Jurkat, Clone E6-1 (cell line): Measurements from ENCODE around the gene GPR82. TPM values are rescaled to one million over a fixed set of nuclear protein-coding genes. Genes with fewer than 3 reads are reported as not detected.
"Not testable (repeated sequence)": the region's sequence is repeated elsewhere in the genome, so short reads cannot be mapped to it uniquely, and the experiment has no call there.

ENCODE experiments used
- DNase-seq: peaks from one replicate; pipeline ENCODE4 v3.0.0-alpha.2; 2011; ENCODE audit warnings: low read depth, low spot score
- H3K4me3 ChIP-seq: 2 replicates; pipeline ENCODE4 v1.5.1; 2011; ENCODE audit warnings: mild to moderate bottlenecking, low read length, control low read depth, moderate library complexity
- polyA plus RNA-seq: library from polyadenylated mRNA; unstranded; fragments of >200 nt; gene quantifications from one replicate; pipeline ENCODE4 v1.2.1, GENCODE V29; 2012; ENCODE audit warnings: missing spikeins; ENCODE audit not compliant: insufficient read length, insufficient read depth

GPR82 gene, protein sequence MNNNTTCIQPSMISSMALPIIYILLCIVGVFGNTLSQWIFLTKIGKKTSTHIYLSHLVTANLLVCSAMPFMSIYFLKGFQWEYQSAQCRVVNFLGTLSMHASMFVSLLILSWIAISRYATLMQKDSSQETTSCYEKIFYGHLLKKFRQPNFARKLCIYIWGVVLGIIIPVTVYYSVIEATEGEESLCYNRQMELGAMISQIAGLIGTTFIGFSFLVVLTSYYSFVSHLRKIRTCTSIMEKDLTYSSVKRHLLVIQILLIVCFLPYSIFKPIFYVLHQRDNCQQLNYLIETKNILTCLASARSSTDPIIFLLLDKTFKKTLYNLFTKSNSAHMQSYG
- polyA plus RNA-seq = not detected

DNA sequence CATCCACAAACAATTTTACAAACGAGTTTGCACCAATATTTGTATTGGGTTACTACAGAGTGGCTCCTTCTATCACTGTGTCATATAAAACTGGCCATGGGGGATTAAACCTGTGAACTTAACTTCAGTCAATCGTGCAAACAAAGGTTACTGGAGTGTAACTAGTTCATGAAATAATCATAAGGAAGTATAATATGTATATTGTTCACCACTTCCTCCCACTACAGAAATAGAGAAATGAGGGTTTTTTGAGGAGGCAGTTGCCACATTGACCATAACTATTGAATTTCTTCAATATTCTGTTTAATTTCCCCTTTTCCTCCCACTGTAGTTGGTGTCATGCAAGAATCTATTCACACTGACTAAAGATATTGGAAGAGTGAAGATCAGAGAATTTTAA, at the start of gene GPR82:
GPR82 (plus strand) TSS at position 356 of the 400 bp plus-strand sequence. CDS start 2,846 bp downstream, outside the sequence.
- H3K4me3 ChIP-seq = no peak within 1 kb of the TSS
- DNase-seq = no peak

DNA sequence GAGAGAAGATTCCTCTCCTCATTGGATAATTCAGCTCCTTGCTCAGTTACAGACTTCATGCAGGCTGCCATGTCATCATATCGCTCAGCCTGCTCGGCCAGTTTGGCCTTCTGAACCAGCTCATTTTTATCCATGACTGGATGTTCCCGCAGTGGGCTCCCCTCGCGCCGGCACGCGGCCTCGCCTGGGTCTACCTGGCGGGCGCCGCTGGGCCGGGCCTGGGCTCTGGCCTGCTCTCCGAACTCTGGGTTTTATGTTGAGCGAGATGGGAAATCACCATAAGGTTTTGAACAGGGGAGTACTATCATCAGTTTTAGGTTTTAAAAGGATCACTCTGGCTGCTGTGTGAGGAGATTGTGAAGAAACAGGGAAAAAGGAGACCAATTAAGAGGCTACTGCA, 47.6 kb upstream of the GPR82 start:
- DNase-seq, H3K4me3 ChIP-seq: not testable (repeated sequence)

DNA sequence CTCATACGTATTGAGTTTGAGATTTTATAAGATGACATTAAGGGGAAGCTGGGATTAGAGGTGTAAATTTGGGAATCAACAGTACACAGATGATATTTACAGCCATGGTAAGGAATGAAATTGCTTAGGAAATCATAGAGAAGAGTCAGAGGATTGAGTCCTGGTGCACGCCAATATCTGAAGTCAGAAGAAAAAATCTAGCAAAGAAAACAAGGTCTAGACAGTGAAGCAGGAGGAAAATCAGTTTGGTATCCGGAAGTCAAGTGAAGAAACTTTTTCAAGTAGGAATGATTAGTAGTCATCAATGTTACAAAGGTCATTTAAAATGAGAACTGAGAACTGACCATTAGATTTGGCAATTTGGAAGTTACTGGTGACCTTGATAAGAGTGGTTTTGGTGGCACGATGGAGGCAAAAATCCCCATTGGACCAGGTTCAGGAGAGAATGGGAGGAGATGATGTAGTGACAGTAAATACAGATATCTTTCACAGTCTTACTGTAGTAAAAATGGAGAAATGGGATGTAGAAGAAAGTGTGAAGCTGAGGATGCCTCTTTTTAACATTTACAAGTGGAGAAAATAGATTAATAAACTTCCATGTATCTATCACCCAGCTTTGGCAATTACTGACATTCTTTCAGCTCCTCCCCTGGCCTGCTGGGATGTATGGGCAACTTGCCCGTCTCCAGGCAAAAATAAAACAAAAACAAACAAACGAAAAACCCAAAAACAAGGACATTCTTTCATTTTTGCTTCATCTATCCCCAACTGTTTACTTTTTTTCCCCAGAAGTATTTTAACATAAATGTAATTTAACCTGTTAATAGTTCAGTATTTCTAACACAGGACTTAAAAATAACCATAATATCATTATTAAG, 46.6 kb upstream of the GPR82 start:
- no peak for DNase-seq
- no peak overlapping the region for H3K4me3 ChIP-seq

DNA sequence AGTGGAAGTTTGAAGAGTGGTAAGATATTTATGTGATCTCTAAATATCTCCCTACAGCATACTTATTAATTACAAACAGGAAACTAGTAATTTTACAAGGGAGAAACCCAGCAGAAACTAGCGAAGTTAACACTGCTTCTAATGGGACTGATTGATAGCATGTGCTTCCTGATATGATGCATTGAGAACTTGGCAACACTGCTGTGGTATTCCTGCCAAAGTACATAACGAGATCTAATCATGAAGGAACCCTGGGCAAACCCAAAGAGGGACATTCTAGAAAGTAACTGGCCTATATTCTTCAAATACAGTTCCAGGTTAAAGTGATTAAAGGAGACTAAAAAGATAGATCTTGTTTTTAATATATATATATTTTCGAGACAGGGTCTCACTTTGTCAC, 39.8 kb upstream of the GPR82 start:
- no peak overlapping the region for H3K4me3 ChIP-seq
- no peak for DNase-seq

DNA sequence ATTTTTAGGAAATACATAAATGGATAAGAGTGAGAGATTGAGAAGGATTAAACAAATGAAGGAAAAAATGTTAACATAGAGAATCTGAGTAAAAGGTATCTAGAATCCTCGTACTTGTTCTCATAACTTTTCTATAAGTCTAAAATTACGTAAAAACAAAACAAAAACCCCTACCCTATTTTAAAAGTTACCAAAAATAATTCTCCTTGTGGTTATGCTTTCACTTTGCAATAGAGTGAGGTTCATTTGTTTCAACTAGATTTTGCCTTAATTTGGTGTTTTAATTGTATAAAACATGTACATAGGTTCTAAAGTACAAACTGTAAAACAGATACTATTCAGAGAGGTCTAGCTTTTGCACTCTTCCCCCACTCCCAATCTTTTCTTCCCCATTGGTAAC, 39.0 kb upstream of the GPR82 start:
- no peak for DNase-seq
- no peak overlapping the region for H3K4me3 ChIP-seq

DNA sequence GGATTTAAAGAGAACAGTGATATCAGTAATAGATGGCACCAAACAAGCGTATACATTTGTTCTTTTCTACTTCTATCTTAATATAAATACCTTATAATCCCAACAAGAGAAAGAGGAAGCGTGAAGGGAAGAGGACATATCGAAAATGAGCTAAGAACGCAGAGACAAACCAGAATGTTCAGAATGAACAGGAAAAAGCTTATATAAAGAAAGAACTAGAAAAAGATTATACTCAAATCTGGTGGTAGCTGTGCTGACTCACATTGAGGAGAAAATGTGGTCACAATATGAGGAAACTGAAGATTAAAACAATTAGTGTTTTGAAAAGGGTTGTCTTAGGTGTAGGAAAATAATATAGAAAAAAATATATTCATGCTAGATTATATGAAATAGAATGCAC, 37.2 kb upstream of the GPR82 start:
- no peak for DNase-seq

DNA sequence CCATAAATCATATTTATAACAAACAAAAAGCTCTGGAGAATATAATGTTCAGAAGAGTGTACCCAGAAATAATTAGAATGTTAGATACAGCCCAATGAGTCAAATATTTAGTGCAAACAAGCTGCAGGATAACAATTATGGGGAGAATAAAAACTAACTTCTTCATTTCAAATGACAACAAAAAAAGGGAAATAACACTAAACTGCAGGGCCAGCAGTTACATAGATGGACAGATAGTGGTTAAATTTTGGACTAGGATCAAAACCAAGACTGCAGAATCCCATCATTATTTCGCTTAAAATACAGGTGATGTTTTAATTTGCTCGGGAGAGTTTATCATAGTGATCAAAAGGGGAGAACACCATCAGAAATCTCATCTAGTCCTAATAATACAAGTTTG, 35.8 kb upstream of the GPR82 start:
- no peak overlapping the region for H3K4me3 ChIP-seq
- no peak for DNase-seq

More for the DNA sequence above, 37.2 kb upstream of the GPR82 start:
- H3K4me3 ChIP-seq = no peak overlapping the region

DNA sequence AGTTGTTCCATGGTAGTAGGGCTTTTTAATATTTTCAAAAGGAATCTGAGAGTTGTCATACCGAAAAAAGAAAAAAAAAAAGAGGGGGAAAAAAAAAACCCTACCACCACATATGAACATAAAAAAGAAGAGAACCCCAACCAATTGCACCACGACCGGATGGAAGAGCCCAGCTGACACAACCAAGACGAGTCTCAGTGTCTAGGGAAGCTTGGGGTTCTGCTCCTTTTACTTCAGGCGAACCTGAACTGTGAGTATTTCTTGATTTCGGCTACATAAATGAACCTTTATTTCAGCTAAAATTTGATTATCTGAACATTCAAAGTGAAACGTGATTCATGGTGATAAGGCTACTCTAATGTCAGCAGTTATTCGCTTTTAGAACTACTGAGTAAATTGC, 35.1 kb upstream of the GPR82 start, which contains the start of gene GPR34:
GPR34 (plus strand) TSS at position 139 of the 400 bp plus-strand sequence. CDS start 6,661 bp downstream, outside the sequence.
- no peak within 1 kb of the TSS for H3K4me3 ChIP-seq
- peak; percentile 19 for DNase-seq

DNA sequence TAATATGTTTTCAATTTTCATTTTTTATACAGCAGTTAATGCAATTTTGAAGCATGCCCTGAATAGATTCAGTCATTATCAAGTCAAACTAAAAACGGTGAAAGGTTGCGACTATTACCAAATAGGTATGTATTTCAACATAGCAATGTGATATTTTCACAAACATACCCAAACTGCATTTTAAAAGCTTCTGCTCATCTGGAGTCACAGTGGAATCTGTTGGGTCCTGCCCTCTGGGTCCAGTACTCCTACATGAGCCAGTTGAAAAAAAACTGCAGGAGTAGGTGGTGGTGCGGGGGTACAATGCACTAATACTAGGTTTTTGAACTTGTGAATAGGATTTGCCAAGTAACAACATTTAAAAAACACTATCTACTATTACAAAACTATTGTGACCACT, 34.3 kb upstream of the GPR82 start:
- no peak for DNase-seq
- H3K4me3 ChIP-seq = no peak overlapping the region

DNA sequence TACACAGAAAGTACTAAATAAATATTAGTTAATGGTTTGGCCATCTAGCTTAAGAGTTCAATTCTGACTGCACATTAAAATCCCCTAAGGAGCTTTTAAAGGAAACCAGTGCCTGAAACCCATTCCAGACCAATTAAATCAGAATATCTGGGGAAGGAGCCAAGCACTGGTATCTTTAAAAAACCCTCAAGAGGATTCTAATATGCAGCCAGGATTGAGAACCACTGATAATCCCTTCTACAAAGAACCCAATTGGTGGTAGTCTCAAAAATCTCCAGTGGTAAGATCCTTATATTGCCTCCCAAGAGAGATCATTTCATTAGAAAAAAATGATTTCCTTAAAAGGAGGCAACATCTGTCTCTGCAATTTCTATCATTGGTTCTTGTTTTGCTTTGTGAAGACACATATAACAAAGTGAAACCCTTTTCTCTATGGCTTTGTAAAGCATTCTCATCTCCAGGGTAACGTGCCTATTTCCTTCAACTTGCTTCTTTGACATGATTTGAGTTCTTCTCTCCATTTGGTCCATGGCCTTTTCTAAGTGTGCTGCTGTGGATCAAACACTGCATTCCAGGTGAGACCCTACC, 31.7 kb upstream of the GPR82 start:
- H3K4me3 ChIP-seq = no peak overlapping the region
- no peak for DNase-seq

DNA sequence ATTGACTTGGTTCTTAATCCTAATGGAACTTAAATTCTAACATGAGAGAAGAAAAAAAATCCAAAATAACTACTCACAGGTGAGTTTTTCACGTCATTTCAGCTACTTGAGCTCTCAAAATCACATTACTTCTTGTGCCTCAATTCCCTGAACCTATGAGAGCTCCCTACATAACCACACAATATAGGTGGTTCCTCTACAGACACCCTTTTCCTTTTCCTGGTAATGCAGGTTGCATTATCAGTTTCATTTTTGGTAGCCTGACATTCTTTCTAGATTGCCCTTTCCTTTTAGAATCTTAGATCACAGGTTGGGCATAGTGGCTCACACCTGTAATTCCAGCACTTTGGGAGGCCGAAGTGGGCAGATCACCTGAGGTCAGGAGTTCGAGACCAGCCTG, 31.0 kb upstream of the GPR82 start:
- no peak for DNase-seq
- H3K4me3 ChIP-seq = no peak overlapping the region

DNA sequence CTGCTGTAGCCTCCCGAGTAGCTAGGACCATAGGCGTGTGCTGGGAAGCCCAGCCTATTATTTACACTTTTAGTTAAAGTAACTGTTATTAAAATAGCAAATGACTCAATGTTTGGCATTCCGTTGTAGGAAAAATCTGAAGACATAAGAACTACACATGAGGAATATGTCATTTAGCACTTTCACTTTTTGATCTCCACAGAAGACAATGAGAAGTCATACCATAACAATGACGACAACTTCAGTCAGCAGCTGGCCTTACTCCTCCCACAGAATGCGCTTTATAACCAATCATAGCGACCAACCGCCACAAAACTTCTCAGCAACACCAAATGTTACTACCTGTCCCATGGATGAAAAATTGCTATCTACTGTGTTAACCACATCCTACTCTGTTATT, 28.6 kb upstream of the GPR82 start:
- H3K4me3 ChIP-seq = no peak overlapping the region
- DNase-seq = no peak

DNA sequence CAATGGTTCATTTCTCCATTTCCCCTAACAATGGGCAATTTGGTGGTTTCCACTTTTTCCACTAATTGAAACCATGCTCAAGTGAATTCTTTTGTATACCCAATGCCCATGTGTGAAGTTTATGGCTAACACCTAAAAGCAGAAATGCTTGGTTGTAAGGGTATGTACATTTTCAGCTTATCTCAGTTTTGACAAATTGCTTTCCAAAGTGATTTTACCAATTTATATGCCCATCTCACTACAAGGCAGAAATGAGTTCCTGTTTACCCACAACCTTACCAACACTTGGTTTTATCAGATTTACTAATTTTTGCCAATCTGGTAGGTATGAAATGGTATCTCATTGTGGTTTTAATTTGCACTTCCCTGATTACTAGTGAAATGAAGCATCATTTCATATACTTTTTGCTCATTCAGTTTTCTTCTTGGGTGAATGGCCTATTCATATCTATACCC, 20.4 kb upstream of the GPR82 start:
- no peak for DNase-seq
- no peak overlapping the region for H3K4me3 ChIP-seq

DNA sequence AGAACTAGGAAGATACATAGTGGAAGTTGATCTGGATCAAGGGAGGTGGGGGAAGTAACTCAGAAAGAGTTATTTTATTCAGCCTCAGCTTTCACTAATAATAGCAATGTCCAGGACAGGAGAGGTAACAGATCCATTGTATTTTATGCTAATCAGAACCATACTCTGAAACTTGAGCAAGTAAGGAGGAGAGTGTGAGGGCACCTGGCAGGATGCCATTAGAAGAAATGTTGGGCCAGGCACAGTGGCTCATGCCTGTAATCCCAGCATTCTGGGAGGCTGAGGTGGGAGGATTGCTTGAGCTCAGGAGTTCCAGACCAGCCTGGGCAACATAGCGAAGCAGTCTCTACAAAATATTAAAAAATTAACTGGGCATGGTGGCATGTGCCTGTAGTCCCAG, 18.9 kb upstream of the GPR82 start:
- DNase-seq = no peak
- H3K4me3 ChIP-seq = no peak overlapping the region

DNA sequence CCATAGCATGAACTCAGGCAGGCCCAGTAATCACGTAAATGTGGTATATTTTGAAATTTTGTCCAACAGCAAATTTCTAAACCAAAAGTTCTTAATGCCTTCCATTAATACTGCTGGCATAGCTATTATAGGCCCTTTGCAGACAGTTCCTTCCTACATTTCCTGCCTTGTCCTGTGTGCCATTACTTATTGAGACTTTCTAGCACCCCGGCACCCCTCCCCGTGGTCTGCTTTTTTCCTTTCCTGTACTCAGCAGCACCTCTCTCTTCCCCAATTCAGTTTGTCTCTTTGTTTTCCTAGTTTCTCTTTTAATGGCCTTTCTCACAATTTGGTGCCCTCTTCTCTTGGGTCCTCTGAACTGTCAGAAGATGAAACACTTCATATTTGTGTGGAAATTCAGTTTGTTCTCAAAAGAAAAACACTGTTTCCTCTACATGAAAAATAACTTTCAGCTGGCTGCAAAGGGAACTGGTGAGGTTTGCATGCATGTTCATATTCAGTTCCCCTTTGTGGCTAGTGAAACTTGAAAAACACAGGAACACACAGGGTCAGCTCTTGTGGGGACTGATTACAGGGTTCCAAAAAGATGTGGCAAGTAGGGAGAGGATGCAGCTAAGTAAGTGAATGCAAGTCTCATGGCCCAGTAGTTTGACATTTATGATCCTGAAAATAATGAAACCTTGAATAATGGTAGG, 18.2 kb upstream of the GPR82 start:
- DNase-seq = no peak
- H3K4me3 ChIP-seq = no peak overlapping the region

DNA sequence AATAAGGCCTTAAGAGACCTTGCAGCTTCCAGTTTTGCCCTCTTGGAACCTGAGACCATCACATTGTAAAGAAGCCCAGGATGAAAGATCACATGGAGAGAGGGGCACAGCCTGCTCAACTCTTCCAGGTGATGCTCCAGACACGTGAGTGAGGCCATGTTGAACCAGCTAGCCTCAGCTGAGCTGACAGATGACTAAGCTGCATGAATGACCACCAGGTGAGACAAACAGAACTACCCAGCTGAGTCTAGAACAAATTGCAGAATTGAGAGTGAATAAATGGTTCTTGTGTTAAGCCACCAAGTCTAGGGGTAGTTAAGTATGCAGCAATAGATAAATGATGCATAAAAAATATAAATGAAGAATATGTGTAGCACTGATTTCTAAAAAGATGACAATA, 16.8 kb upstream of the GPR82 start:
- DNase-seq = no peak
- H3K4me3 ChIP-seq = no peak overlapping the region

DNA sequence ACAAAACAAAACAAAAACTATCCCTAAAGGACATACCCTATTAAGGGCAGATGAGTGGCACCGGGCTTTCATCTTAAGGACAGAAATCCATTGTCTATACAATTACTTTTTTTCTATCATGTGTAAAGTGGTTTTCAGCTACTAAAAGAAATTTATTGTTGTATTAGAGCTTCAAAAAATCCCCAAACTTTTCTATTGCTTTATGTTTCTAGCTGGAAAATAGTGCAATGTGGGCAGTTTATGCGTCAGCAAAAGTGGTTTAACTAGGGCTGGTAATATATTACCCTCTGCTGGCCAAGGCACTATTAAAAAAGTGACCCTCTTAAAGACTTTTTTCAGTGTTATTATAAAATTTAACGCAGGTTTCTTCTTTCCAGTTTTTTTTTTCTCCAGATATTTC, 15.5 kb upstream of the GPR82 start:
- no peak overlapping the region for H3K4me3 ChIP-seq
- no peak for DNase-seq

DNA sequence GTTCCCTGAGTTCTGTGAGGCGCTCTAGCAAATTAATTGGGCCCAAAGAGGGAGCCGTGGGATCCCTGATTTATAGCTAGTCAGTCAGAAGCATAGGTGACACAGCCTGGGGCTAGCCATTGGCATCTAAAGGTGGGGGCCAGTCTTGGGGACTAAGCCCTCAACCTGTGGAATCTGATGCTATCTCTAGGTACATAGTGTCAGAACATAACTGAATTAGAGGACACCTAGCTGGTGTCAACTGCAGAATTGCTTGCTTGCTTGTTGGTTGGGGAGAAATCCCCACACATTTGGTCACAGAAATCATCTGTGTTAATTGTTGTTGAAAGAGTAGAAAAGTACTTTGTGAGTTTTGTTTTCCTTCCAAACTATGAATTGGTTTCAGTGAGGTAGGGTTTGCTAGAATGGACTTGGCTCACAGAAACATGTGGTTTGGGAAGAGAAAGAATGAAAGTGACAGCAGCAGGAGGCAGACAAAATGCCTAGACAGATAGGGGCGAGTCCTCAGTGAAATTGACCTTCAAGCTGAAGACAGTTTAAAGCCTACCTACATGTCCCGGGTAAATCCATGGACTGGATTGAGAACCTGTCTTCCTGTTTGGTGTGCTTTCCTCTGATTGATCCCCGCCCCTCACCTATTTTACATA, 12.8 kb upstream of the GPR82 start:
- DNase-seq = no peak
- no peak overlapping the region for H3K4me3 ChIP-seq

DNA sequence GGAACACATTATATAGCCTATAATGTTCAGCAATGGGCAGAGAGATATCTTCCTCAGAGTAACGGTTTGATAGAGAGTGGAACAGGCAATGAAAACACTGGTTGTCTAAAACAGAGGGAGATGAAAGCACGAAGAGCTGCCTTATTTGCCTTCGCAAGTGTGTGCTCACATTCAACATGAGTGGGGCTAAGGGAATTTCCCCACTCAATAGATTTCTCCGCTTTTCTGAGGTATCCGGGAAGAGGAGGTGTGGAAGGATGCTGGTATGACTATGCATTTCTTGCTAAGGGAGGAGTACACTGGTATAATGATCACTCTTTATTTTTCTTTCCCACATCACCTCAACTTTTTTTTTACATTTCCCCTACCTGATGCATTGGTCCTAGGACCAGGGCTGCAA, 7.8 kb upstream of the GPR82 start:
- DNase-seq = no peak
- no peak overlapping the region for H3K4me3 ChIP-seq
